NAMALWA (cell line): ENCODE results near the gene ERCC6L2.

ENCODE experiments used
- DNase-seq: peaks from one replicate; pipeline ENCODE4 v3.0.0-alpha.2; 2015; ENCODE audit warnings: low spot score

The ERCC6L2 gene

DNA sequence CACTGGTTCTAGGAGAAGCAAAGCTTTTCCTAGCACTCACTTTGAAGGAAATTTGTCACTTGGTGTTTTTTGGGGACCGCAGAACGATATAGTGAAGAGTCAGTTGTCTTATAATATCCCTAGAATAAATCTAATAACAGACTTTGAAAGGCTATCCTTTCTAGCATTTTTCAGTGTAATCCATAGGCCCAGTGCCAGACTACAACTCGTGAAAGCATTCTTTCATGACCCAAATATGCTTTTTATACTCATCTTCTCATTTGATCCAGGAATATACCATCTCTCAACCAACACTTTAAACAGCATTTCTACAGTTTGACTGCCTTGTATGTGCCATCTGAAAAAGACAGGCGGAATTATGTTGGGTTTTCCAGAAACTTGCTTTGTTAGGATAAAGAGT is 104.0 kb downstream of the ERCC6L2 start:
- DNase-seq: no peak

GRCh38 chr9:95980262-95981125 is 105.0 kb downstream of the ERCC6L2 start:
- no peak for DNase-seq

DNA sequence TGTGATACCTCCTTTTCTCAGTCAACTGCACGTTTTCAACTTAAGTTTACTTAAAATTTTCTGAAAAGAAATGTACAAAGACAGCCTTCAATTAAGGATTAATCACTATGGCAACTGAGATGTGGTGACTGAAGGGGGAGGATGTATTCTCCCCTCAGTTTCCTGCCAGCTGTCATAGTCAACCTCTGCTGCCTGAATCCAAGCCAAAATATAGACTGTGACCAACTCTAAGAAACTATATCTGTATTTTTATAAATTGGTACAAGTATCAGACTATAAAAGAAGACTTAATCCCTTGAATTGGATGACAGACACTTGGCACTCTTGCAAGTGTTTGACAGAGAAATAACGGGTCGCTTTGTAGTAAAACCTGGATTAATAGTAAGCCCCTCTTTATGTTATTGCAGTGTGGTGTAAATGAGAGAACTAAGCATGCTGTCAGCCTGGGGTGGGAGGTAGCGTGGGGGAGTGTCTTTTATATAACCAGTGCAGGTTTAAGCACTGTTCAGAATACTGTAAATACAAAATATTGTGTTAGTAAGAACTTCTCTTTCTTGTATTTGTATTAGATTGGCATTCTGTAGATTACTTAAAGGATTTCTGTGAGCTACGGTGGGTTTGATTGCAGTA is 106.4 kb downstream of the ERCC6L2 start:
- DNase-seq: peak; percentile 35

DNA sequence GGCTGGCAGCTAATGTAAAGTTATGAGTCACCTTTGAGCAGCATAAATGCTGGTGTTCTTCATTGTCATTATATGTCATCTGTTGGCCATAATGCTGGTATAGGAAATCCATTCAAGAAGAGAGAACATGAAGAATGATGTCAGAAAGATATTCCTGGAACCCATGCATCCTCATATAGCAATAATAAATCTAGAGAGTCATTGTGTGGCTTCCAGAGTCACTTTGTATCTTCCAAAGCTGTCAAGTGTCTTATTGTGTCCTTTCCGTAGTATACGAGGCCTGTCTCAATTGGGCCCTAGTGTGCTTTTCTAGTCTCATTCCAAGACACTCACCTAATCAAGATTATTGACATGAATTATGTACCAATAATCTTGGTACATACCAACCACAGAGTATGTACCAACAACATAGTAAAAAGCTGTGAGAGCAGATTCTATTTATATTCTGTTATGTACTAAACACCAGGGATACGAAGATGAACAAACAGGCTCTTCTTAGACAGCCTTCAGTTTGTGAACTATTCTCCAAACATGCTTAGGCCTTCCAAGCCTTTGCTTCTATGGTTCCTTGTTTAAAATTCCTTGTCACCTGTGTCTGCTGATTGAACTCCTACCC is 110.1 kb downstream of the ERCC6L2 start:
- no peak for DNase-seq

DNA sequence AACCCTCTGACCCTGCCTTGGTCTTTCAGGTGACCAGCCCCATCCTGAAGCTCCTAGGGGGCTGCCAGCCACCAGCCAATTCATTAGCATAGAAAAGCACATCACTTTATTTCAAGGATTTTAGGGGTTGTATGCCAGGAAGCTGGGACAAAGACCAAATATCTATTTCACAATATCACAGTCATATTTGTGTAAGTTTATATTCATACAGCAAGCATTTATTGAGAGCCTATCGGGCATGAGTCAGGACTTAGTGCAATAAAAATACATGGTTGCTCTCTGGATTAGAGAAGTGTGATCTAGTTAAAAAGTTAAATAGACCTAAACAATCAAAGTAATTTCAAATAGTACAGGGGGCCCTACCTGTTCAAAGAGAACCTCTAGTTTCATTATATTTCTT is 113.8 kb downstream of the ERCC6L2 start:
- no peak for DNase-seq

DNA sequence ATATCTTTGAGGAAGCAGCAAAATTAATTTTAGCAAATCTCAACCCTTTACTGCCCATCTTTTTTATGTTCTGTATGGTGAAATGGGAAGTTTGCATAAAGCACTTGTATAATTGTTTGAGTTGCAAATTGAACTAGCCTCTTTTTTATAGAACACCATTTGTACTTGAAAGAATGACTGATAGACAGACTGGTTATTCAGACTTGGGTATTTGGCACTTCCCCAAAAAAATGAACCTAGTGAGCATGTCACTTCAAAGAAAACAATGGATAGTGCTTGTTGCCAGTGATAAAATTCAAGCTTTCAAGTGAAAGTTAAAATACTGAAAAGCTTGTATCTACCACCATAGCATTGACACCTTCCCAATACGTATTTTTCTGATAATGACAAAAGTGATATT is 115.8 kb downstream of the ERCC6L2 start:
- no peak for DNase-seq

DNA sequence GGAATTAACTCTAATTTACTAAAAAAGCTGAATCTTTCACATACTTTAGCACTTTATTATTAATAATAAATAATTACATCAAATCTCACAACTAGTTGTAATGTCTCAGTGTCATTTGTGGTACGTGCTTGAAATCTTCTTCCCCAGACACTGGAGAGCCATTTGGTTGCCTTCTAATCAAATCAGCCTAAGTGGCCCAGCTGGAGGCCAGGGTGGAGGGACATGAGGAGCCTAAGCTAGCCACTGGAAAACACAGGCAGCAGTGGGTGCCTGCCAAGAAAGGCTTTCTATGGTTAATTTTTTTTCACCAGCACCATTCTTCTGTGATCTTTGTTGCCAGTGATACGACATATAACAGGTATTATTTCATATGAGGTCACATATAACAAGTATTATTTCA is 117.0 kb downstream of the ERCC6L2 start:
- no peak for DNase-seq

DNA sequence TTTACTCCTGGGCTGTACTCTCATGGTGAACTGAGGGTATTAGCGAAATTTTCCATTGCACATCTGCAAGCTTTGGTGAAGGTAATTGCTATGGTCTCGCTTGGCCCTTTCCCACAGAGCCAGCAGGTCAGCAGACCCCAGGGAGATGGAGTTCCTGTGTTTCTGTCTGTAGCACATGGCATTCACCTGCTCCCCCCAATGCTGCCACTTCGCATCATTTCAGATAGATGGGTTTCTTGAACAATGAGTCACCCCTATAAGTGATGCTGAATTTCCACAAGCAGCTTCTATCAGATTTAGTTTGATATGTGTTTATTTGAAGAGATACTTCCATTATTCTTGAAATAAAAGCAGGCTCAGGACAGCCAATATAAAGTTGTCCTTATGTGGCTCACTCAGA is 117.8 kb downstream of the ERCC6L2 start:
- no peak for DNase-seq

DNA sequence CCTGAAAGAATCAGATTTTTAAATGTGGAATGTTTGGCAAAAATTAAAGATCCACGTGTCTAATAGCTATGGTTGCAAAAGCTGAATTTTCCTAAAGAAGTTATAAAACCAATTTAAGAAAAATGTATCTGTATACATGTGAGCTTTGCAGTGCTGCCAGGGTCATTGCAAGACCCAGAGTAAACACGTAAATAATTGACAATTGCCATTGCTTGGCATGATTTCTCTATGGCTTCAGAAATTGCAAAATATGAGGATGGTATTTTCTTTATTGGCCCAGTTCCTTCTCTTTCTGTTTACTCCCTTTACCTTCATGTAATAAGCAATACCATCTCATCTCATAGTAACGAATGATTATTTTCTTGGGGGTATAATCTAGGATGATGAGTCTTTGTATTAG is 123.9 kb downstream of the ERCC6L2 start:
- DNase-seq: no peak

GRCh38 chr9:96004379-96004778 is 128.9 kb downstream of the ERCC6L2 start:
- DNase-seq: no peak

- DNase-seq: no peak
These were observed 130.9 kb downstream of the ERCC6L2 start for GRCh38 chr9:96006296-96006879.

- DNase-seq: no peak
These were observed 131.5 kb downstream of the ERCC6L2 start for GRCh38 chr9:96006961-96007360.

DNA sequence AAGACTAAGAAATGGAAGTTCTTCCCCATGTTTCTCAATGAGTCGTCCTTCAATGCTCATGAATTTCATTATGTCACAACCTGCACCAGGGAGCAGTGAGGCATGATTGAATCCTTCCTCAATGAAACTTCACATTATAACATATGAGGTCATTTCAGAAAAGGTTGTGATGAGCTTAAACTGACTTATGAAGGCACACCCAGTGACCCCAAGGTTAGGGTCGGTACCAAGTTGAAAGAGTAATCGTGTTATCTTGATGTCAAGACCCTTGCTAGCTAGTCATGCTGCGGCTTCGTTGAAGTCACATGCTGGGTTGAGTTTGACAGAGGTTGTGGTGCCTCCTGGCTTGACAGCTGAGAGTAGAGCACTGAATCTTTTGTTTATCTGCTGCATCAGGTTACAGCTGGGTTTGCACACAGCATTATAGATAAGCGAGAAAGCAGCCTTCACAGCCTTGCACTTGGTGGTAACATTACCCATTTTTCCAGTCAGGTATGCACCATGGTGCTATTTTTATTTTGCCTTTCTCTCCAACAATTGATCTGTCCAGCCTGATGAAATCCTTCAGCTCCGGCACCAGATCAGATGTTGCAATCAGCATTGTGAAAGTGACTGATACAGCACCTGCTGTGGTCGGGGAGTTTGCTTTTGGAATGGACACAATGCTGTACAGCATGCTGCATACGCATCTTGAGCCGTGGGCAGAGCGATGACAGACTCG is 133.2 kb downstream of the ERCC6L2 start:
- DNase-seq: no peak

GRCh38 chr9:96009223-96009602 is 133.7 kb downstream of the ERCC6L2 start:
- DNase-seq: no peak

DNA sequence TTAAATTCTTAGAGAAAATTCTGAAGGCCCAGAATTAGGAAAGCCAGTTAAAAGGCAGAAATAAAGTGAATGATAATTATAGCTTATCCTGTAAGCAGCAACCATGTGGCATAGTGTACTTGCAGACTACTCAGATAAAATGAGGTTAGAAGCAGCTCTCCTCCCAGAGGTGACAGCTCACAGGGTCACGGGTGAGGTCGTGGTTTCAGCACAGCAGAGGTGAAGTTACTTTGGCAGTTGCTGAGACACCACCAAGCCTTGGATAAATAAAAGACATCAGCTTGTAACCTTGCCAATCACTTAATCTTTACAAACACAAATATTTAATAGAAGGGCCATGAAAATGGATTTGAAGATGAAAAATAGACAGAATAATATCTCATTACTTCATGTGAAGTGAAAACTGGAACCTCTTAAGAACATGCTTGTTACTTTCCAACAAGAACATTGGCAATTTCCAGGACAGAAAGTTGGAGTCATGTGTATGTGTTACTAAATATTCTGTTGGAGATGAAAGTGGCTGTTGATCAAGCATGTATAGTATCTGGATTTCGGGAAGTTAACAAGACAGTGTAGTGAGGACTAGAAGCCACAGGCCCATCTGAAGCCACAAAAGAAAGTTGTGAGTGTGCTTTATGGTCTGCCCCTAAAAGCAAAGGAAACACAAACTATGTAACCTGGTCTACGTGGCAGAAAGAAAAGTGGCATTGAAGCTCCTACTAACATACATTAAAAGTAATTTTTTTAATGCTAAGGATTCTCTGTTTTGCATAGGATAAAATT is 134.4 kb downstream of the ERCC6L2 start:
- DNase-seq: no peak

GRCh38 chr9:96014078-96014477 is 138.6 kb downstream of the ERCC6L2 start:
- DNase-seq: no peak

GRCh38 chr9:96015876-96016686 is 140.6 kb downstream of the ERCC6L2 start:
- peak; percentile 20 for DNase-seq
